ENCODE results near the gene LRRTM3.

Gene LRRTM3

DNA sequence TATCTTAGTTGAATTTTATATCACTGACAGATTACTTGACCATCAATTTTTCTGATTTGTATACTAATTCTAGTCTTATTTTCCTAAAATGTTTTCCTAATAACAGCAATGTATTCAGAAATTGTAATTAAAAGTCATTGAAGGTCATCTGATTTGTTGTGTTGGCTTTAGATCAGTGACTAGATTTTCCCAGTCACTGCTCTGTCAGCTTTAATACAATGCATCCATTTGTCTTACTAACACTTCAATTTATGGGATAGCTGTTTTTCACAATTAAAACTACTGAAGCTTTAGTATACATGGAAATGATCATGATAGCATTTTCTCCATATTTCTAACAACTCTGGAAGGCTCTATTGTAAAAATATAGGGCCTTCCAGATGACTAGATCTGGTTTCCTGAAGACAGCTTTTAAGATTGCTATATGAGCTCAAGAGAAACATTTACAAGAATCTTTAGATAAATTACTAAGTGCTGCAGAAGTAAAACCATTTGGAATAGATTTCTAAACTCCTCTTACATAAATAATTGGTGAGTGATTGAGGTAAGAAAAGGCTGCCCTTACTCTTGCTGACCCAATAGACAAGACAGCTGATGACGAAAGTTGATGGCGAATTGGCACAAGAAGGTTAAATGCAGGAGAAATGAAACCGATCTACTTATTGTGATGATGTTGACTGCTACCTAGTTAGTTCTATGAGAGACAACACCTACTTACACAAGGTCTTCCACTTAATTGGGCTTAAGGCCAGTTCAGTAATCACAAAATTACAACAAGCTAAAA, 74.1 kb downstream of the LRRTM3 start:
- ChIA-PET POLR2A (no interaction called here), CTCF (interaction anchor here (1.4 kb wide), 1 partner anchor 17 kb away, joined by 4 read pairs; no protein-coding TSS in a partner anchor)
- no peak for DNase-seq (ENCODE audit: extremely low spot score)
- TF ChIP-seq, protein P1, sequence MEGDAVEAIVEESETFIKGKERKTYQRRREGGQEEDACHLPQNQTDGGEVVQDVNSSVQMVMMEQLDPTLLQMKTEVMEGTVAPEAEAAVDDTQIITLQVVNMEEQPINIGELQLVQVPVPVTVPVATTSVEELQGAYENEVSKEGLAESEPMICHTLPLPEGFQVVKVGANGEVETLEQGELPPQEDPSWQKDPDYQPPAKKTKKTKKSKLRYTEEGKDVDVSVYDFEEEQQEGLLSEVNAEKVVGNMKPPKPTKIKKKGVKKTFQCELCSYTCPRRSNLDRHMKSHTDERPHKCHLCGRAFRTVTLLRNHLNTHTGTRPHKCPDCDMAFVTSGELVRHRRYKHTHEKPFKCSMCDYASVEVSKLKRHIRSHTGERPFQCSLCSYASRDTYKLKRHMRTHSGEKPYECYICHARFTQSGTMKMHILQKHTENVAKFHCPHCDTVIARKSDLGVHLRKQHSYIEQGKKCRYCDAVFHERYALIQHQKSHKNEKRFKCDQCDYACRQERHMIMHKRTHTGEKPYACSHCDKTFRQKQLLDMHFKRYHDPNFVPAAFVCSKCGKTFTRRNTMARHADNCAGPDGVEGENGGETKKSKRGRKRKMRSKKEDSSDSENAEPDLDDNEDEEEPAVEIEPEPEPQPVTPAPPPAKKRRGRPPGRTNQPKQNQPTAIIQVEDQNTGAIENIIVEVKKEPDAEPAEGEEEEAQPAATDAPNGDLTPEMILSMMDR (IDR thresholded peaks at IDR 0.05; ENCODE audit: control extremely low read depth, extremely low read depth, low read depth, missing control alignments), result no peak

DNA sequence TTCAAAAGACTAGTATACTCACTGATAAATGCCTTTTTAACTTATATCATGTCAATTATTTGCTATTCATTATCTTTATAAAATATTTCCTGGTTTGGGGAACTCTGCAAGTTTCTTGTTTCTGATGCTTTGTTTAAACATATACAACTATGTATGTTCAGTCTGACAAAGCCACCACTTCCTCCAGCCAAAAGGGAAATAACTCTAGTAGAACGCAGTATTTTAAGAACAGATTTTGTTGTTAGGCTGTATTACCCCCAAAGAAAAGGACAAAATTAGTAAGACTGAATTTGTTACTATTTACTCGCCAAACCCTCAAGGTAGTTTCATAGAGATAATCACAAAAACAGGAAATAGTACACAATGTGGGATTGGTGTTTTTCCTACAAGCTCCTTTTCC, 78.9 kb downstream of the LRRTM3 start:
- TF ChIP-seq, protein P1 (IDR thresholded peaks at IDR 0.05; ENCODE audit: control extremely low read depth, extremely low read depth, low read depth, missing control alignments), result no peak
- CTCF ChIA-PET, result no interaction called here

DNA sequence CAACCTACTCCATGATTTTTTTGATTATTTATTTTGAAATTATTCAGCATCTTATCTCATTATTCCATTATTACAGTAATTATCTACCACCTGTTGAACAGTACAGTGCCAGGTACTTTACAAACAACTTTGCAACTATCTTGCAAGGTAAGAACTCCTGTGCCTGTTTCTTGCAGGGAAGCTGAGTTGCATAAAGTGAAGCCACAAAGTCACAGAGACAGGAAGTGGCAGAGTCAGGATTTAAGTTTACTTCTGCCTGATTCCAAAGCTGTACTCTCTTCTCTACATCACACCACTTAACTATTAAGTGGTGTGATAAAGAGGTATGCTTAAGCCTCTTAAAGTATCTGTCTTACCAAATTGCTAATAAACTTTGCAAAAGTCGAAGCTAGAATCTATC, 80.1 kb downstream of the LRRTM3 start:
- POLR2A ChIA-PET, result no interaction called here
- DNase-seq (ENCODE audit: extremely low spot score), result no peak
- CTCF ChIA-PET, result interaction anchor here (0.9 kb wide), 1 partner anchor 18 kb away, joined by 3 read pairs; no protein-coding TSS in a partner anchor
- TF ChIP-seq, protein P1 (IDR thresholded peaks at IDR 0.05; ENCODE audit: control extremely low read depth, extremely low read depth, low read depth, missing control alignments), result no peak

More for the DNA sequence above, 78.9 kb downstream of the LRRTM3 start:
- DNase-seq (ENCODE audit: extremely low spot score), result no peak
- POLR2A ChIA-PET, result no interaction called here

GRCh38 chr10:67011480-67011879, 85.6 kb downstream of the LRRTM3 start:
- TF ChIP-seq, protein P1 (IDR thresholded peaks at IDR 0.05; ENCODE audit: control extremely low read depth, extremely low read depth, low read depth, missing control alignments), result no peak
- CTCF ChIA-PET, result no interaction called here
- no peak for DNase-seq (ENCODE audit: extremely low spot score)
- POLR2A ChIA-PET, result no interaction called here

GRCh38 chr10:67011981-67012380, 86.1 kb downstream of the LRRTM3 start:
- CTCF ChIA-PET, result interaction anchor here (0.8 to 0.9 kb wide), 2 partner anchors 10 to 22 kb away, joined by 3 to 4 read pairs; no protein-coding TSS in a partner anchor
- POLR2A ChIA-PET, result no interaction called here
- no peak for DNase-seq (ENCODE audit: extremely low spot score)
- TF ChIP-seq, protein P1 (IDR thresholded peaks at IDR 0.05; ENCODE audit: control extremely low read depth, extremely low read depth, low read depth, missing control alignments), result no peak

- no peak for DNase-seq (ENCODE audit: extremely low spot score)
- TF ChIP-seq, protein P1 (IDR thresholded peaks at IDR 0.05; ENCODE audit: control extremely low read depth, extremely low read depth, low read depth, missing control alignments), result no peak
- CTCF ChIA-PET, result interaction anchor here (1.0 kb wide), 1 partner anchor 25 kb away, joined by 3 read pairs; no protein-coding TSS in a partner anchor
- POLR2A ChIA-PET, result no interaction called here
Measured at GRCh38 chr10:67015225-67015624, 89.4 kb downstream of the LRRTM3 start.

Data from GM10248 (cell line).